Stimulated activated naive CD8-positive, alpha-beta T cell treated with anti-CD3 and anti-CD28 coated beads, Interleukin-15, Interleukin-2, amounts not matched to agents 100 U/mL and 50 U/mL, for 24 hours (primary cell): Measurements from ENCODE around the gene FAM222A.

Experiments
- ATAC-seq: fragments of 150-1000 bp; cut with Tn5 transposase; one replicate; pipeline ENCODE4 v1.10.0; 2021
- DNase-seq: peaks from one replicate; pipeline ENCODE4 v3.0.0; 2021

Gene FAM222A

GRCh38 chr12:109760031-109760929, 46.7 kb downstream of the FAM222A start:
- ATAC-seq (no peak), DNase-seq (no peak)

DNA sequence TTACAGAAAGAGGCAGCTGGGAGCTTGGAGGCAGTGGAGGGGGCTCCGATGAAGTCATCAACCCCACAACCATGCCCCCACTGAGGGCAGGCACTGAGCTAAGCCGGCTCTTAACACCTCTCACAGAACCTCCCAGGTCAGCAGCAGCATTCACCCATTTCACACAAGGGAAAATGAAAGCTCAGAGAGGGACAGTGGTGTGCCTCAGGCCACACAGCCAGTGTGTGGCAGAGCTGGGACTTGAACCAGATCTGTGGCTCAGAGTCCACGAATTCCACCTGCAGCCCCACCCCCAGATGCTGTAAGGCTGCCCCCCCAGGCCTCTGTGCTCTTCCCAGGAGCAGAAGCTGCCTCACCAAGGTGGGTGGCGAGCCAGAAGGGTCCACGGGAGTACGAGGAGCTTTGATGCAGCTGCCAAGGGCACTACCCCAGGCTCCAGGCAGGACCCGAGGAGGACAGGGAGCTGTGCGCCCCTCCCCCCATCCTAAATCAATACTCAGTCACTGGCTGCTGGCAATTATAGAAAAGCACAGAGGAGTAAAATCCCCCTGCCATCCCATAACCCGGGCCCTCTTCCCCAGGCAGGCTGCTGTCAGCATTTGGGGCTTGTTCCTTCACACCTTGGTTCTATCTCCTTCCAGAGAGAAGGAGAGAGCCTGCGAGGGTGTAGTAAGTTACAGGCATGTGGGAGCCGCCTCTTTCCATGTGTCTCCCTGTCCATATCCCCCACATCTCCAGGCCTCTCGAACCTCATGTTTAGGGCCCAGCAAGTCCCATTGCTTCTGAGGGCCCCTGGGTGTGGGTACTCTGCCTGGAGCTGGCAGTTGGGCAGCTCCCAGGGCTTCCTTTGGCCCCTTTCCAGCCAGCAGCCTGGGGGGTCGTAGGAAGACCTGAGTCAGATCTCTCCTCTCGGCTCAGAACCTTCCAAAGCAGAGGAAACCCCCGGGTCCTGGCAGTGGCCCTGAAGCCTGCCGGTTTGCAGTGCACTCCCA, 47.6 kb downstream of the FAM222A start:
- DNase-seq (no peak), ATAC-seq (no peak)

DNA sequence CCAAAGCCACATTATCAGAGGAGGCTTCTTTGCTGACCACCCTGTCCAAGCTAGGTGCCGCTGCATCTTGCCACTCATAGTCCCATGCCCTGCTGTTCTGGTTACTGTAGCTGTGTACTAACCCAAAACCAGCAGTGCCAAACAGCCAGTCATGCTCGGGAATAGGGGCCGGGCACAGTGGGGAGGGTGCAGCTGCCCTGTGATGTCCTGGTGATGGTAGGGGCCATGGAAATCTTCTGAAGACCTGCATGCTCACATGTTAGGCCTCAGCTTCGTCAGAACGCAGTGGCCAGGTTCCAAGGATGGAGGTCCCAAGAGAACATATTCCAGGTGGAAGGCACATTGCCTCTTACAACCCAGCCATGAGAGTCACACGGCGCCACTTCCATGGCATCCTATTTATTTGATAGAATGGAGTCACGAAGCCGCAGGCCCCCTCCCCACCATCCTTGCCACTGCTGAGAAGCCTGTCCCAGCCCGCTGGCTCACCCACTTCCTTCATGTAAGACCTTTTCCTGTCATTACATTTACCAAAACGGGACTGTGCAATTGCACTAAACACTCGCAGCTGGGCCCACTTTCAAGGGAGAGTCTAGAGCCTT, 48.5 kb downstream of the FAM222A start:
- DNase-seq (no peak), ATAC-seq (no peak)

- ATAC-seq (no peak), DNase-seq (no peak)
Measured at GRCh38 chr12:109762673-109763191, 49.1 kb downstream of the FAM222A start.

DNA sequence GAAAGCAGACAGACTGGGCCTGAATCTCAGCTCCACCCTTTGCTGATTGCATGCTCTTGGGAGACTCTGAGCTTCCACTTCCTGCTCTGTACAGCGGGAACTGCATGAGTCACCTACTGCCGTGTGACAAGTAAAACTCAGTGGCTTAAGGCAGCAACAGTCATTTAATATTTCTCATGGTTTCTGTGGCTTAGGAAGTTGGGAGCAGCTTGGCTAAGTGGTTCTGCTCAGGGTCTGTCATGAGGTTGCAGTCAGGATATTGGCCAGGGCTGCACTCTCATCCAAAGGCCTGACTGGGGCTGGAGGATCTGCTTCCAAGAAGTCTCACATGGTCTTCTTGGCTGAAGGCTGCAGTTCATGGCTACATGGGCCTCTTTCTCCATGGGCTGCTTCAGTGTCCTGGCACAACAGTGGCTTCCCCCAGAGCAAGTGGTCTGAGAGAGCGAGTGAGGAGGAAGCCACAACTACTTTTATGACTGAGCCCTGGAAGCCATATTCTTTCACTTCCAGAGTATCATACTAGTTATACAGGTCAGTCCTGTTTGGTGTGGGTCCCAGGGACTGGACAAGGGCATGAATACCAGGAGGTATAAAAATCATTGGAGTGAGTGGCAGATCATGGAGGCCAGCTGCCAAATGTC, 49.7 kb downstream of the FAM222A start:
- peak; percentile 74 for ATAC-seq
- no peak for DNase-seq

DNA sequence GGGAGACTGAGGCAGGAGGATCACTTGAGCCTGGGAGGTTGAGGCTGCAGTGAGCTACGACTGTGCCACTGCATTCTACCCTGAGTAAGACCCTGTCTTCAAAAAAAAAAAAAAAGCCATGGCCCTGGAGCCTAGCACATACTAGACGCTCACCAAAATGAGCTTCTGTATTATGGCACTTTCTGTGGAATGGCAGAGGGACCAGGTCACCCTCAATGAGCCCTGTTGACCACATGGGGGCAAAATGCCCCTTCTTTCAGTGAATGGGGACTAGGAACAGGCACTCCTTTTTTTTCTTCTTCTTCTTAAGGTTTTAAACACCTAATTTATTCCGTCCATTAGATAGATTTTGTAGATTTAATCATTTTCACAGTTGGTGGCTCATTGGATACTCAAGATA, 50.5 kb downstream of the FAM222A start:
- ATAC-seq (no peak), DNase-seq (no peak)

DNA sequence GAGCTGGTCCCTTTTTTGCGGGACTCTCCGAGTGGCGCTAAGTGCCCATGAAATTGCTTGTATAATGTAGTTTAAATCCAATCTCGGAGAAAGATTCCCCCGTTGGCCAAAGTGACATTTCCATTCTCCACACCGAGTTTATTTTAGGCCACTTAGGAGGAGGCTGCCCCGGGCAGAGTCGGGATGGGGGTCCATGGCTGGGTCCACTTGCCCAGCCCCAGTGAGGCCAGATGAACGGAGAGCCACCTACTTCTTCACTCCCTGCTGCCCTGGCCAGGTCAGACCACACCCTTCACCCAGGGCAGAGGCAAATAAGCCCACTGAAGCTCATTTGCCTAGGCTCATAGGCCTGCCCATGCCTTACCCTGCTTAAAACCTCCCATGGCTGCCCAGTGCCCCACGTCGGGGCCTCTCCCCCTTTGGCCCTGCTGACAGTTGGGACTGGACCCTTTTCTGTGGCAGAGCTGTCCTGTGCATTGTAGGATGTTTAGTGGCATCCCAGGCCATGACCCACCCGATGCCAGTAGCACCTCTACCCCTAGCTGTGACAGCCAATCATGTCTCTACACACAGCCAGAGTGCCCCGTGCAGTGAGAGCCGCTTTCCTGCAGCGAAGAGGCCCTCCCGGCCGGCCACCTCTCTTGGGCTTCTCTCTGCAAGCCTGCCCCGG, 51.3 kb downstream of the FAM222A start:
- DNase-seq (no peak), ATAC-seq (no peak)

- DNase-seq: no peak
- ATAC-seq: no peak
Measured at GRCh38 chr12:109765446-109765810, 51.8 kb downstream of the FAM222A start.

GRCh38 chr12:109766251-109766778, 52.7 kb downstream of the FAM222A start:
- DNase-seq (no peak), ATAC-seq (no peak)

DNA sequence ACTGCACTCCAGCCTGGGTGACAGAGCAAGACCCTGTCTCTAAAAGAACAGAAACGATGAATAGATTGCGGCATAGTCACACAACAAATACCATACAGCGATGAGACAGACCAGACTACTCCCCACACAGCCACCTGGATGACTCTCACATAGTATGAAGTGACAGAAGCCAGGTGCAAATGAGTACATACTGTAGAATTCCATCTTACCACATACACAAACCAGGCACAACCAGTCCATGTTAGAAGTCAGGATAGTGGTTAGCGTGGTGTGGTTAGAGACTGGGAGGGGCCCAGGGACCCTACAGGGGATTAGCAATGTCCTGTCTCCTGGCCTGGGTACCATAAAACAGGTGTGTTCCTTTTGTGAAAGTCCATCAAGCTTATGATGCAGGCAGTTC, 53.8 kb downstream of the FAM222A start:
- DNase-seq (no peak), ATAC-seq (no peak)

GRCh38 chr12:109767991-109768900, 54.6 kb downstream of the FAM222A start:
- DNase-seq: no peak
- no peak for ATAC-seq

DNA sequence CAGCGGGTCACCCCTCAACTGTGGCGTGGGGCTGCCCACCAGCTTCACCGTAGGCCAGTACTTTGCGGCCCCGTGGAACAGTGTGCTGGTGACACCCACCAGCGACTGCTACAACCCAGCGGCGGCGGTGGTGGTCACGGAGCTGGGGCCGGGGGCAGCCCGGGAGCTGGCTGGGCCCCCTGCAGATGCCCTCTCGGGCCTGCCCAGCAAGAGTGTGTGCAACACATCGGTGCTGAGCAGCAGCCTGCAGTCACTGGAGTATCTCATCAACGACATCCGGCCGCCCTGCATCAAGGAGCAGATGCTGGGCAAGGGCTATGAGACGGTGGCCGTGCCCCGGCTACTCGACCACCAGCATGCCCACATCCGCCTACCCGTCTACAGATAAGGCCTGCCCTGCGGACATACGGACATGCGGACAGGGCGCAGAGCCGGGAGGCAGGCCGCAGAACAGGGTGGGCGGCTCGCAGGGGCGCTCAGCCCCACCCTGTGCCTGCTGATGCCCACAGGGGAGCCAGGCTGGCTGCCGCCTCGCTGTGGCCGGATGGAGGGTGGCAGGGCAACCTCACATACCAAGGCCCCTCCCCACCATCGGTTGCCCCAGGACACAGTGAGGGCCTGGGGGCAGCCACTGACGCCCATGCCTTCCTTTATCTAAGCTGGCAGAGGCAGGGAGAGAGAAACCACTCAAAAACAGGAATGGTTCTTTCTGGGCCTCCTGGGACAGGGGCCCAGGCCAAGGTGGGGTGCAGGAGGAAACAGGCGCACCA, 55.5 kb downstream of the FAM222A start:
- no peak for DNase-seq
- ATAC-seq: no peak

- ATAC-seq (no peak), DNase-seq (no peak)
Measured at GRCh38 chr12:109770104-109770860, 56.7 kb downstream of the FAM222A start.

- ATAC-seq (no peak), DNase-seq (no peak)
Measured at GRCh38 chr12:109770861-109771670, 57.4 kb downstream of the FAM222A start.

GRCh38 chr12:109771746-109772621, 58.4 kb downstream of the FAM222A start:
- ATAC-seq (no peak), DNase-seq (no peak)

DNA sequence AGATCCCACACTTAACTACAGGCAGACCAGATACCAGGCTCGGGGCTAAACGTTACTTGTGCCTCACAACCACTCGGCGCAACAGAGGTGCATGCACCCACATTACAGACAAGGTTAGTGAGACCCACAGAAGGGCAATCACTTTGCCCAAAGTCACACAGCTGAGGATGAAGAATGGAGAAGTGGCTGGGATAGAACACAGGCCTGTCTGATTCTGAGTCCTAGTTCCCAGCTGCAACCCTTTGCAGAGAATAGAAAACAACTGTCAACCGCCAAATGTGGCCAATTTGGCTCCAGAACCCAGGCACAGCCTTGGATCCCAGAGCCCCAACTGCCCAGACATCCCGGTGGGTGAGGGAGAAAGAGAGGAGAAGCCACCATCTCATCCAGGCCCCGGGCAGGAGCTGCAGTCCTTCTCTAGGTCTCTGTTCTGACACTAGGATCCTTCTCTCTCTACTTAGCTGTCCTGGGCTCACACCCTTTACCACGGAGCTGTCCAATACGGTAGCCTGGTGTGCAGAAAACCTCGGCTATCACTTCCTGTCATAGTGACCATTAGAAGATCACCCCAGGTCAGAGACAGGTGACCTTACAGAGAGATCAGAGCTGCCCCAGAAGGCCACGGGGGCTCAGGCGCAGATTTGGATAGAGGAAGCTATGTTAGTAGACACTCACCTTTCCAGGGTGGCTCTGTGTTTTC, 59.1 kb downstream of the FAM222A start:
- ATAC-seq: no peak

More for the DNA sequence above, 59.1 kb downstream of the FAM222A start:
- DNase-seq: no peak
